CD4-positive, alpha-beta T cell treated with Interleukin-17A for 4 hours (primary cell): ENCODE data around the gene TBC1D16.
"Not testable (repeated sequence)": the region's sequence is repeated elsewhere in the genome, so short reads cannot be mapped to it uniquely, and the experiment has no call there.

Experiments
- DNase-seq: peaks from one replicate; pipeline ENCODE4 v3.0.0-alpha.2; 2020; ENCODE audit warnings: mixed read lengths

The TBC1D16 gene

DNA sequence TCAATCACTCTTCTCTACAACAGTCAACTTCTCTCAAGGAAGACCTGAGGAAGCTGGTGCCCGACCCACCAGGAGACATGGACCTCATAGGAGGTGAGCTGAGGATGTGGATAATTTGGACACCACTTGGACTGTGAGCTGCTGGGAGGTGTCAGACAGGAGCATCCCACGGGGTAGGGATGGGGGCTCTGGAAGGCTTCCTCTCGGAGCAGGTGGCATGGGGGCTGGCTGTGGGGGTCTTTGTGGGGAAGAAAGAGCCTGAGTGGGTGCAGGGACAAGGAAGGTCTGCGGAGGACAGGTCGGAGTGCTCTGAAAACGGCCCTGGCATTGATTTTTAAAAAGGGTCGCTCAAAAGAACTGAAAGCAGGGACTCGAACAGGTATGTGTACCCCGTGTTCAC lies 64.0 kb downstream of the TBC1D16 start:
- no peak for DNase-seq

DNA sequence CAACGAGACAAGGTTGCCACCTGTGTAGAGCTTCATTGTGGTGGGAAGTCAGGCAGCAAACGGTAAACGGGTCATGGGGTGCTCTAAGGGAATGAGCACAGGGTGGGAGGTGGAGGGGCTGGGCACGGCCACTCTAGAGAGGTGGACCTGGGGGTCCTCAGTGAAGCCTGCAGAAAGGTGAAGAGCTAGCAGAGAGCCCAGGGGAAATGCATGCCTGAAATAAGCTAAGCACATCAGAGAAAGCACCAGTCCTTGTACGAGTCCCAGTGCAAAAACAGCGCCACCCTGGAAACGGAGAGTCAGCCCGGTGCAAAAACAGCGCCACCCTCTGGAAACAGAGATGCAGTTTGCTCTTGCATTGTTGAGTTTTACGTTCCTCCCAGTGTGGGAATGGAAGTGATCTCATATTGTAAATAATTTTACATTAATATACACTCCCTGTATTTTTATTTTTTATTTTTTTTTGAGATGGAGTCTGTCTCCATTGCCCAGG lies 65.0 kb downstream of the TBC1D16 start:
- DNase-seq: peak; percentile 48

DNA sequence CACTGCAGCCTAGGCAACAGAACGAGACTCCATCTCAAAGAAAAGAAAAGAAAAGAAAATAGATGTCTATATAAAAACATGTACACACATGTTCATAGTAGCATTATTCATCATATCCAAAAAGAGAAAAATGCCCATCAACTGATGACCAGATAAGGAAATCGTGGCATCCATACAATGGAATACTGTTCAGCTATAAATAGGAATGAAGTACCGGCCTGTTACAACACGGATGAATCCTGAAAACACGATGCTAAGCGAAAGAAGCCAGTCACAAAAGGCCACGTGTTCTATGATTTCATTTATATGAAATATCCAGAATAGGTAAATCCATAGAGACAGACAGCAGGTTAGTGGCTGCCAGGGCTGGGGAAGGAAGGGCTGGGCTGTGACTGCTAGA lies 65.8 kb downstream of the TBC1D16 start:
- no peak for DNase-seq

DNA sequence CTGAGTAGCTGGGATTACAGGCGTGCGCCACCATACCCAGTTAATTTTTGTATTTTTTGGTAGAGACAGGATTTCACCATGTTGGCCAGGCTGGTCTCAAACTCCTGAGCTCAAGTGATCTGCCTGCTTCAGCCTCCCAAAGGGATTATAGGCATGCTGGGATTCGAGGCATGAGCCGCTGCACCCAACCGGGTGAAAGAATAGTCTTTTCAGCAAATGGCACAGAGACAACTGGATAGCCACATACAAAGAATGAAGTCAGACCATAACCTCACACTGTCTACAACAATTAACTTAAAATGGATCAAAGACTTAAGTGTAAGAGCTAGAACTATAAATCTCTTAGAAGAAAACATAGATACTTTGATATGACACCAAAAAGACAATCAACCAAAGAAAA lies 67.6 kb downstream of the TBC1D16 start:
- no peak for DNase-seq

DNA sequence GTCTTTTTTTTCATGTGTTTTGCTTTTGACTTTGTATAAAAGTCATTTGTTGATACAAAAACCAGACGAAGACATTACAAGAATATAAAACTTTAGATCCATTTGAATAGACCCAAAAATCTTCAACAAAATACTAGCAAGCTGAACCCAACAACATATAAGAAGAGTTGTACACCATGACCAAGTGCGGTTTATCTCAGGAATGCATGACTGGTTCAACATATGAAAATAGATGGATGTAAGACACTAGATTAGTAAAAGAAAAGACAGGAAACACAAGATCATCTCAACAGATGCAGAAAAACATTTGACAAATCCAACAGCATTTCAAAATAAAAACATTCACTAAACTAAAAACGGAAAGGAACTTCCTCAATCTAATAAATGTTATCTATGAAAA lies 69.0 kb downstream of the TBC1D16 start:
- no peak for DNase-seq

DNA sequence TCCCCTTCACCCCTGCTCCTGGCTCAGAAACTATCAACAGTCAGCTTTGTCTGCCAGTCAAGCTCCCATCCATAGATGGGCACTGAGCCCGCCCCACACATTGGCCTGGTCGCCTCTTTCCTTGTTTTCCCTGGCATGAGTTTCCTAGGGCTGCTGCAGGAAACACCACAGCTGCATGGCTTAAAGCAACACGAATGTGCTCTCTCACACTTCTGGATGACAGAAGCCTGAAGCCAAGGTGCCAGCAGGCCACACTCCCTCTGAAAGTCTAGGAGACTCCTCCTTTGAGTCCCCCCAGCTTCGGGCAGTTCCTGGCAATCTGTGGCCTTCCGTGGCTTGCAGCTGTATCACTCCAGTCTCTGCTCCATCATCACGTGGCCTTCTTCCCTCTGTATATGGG lies 69.9 kb downstream of the TBC1D16 start:
- DNase-seq: no peak

DNA sequence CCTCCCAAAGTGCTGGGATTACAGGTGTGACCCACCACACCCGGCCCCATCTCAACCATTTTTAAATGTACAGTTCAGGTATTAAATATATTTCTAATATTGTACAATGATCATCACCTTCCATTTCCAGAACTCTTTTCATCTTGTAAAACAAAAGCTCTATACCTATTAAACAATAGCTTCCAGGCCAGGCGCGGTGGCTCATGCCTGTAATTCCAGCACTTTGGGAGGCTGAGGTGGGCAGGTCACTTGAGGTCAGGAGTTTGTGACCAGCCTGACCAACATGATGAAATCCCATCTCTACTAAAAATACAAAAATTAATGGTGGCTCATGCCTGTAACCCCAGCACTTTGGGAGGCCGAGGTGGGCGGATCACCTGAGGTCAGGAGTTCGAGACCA lies 73.2 kb downstream of the TBC1D16 start:
- not testable (repeated sequence) for DNase-seq

DNA sequence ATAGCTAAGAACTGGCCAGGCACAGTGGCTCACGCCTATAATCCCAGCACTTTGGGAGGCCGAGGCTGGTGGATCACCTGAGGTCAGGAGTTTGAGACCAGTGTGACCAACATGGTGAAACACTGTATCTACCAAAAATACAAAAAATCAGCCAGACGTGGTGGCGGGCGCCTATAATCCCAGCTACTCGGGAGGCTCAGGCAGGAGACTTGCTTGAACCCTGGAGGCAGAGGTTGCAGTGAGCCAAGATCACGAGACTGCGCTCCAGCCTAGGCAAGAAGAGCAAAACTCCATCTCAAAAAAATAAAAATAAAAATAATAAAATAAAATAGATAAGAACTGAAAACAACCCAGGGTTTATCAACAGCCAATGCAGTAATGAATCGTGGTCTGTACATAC lies 74.1 kb downstream of the TBC1D16 start:
- not testable (repeated sequence) for DNase-seq

DNA sequence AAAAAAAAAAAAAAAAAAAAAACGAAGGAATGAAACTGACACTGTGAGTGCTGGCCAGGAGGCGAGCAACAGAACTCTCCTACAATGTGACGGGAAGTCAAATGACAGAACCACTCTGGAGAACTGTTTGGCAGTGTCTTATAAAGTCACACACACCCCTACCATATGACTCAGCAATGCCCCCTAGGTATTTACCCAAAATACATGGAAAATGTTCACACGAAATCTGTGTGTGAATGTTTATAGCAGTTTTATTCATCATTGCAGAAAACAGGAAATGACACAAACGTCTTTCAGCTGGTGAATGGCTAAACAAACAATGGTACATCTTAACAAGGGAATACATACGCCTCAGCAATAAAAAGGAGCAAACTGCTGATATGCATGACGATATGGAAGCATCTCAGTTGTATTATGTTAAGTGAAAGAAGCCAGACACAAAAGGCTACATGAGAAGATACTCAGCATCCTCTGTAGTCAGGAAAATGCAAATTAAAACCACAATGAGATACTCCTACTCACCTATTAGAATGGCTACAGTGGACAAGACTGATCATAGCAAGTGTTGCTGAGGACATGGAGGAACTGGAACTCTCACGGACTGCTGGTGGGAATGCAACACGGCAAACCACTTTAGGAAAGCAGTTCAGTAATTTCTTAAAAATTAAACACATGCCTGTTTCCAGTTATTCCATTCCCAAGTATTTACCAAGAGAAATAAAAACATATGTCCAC lies 74.7 kb downstream of the TBC1D16 start:
- no peak for DNase-seq

DNA sequence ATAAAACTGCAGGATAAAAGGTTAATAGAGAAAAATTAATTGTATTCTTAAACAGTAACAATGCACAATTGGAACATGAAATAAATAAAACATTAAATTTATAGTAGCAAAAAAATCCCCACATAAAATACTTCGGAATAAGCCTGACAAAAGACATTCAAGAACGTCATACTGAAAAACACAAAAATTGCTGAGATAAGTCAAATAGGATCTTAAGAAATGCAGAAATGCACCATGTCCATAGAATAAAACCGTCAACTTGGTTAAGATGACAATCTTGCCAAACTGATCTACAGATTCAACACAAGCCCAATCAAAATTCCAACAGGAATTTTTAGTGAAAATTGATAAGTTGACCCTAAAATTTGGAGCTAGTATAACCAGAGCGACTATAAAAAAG lies 76.6 kb downstream of the TBC1D16 start:
- DNase-seq: no peak

DNA sequence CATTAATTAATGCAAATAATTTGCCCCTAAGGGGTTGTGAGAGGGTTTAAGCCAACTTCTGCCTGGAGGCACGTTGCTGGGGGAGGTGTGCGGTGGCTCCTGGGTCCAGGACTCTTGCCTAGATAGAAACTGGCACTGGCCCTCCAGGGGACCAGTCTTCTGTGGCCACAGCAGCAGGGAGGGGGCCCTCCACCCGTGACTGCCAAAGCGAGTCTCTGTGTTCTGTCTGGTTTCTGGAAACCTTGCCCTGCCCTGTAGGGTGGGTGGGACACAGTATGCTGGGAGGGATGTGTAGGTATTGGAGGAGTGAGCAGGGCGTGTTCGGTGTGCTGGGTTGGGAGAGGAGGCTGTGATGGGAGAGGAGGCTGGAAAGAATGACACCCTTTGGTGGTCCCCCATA lies 78.8 kb downstream of the TBC1D16 start:
- no peak for DNase-seq

DNA sequence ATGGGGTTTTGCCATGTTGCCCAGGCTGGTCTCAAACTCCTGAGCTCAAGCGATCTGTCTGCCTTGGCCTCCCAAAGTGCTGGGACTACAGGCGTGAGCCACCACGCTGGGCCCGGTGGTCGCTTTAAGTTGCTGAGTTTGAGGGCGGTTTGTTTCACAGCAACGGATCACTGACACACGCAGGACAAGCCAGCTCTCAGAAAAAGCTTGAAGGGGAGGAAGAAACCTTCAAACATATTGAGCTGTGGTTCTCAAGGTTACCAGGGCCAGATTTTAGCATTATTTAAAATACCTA lies 79.3 kb downstream of the TBC1D16 start:
- not testable (repeated sequence) for DNase-seq

DNA sequence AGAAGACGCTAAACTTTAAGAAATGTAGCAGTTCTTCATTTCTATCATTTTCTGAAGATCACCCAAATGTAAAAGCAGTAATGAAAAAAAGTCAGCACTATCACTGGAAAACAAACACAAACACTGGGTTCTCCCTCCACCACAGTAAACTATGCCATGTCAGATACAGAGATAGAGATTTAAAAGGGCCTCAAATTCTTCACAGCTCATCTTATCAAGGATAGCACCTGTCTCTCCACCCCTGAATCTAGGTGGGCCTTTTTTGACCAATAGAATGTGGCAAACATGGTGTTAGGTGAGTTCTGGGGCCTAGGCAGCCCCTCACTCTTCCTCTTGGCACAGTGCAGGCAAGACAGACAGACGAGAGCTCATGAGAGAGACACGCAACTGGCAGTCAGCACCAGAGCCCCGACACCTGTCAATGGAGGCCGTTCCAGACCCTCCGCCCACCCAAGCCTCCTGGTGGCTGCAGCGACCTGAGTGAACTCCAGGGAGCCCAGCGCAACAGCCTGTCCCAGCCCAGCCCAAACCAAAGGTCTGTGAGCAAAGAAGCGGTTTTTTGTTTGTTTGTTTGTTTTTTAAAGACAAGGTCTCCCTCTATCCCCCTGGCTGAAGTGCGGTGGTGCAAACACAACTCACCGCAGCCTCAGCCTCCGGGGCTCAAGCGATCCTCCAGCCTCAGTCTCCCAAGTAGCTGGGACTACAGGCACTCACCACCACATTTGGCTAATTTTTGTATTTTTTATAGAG lies 79.8 kb downstream of the TBC1D16 start:
- DNase-seq: no peak

DNA sequence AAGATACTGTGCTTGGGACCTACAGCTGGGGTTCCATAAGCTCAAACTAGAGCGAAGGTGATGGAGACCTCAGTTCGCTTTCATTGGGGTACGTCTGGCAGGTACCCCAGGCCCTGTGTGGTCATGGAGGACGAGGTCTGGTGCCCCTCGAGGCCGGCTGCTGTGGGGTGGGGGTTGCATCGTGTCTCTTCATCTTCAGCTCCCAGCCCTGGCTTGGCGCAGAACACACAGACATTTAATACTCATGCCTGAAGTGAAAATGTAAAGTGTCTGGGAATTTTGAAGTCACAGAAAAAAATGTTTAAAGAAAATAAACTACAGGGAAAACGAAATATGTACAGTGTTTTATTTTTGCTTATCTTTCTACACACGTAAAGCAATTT lies 80.5 kb downstream of the TBC1D16 start:
- DNase-seq: no peak

DNA sequence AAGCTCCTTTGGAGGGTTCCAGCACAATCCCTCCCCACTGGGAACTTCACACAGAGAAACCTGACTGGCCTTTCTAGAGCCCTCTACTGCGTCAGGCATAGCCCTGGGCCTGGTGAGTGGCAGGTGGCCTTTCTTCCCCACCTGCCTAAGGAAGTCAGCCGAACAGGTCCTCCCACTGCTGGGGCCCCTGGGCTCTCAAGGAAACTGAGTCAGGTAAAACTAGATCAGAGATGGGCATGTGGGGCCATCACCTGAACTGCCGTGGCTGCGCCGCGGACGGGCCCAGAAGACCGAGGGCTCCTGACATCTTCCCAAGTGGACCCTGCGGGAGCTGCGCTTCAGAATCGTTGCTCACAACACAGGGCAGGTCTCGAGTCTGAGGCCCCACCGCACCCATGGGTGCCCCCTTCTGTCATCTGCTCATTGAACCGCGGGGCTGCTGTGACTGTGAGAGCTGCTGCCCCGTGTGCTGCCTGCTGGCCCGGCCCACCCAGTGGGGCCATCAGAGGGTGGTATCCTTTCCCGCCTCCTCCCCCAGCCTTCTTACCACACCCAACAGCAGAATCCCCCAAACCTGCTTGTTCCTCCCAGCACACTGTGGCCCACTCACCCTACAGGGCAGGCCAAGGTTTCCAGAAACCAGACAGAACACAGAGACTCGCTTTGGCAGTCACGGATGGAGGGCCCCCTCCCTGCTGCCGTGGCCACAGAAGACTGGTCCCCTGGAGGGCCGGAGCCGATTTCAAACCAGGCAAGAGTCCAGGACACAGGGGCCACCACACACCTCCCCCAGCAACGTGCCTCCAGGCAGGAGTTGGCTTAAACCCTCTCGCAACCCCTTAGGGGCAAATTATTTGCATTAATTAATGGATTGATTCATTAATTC lies 81.1 kb downstream of the TBC1D16 start:
- DNase-seq: no peak

DNA sequence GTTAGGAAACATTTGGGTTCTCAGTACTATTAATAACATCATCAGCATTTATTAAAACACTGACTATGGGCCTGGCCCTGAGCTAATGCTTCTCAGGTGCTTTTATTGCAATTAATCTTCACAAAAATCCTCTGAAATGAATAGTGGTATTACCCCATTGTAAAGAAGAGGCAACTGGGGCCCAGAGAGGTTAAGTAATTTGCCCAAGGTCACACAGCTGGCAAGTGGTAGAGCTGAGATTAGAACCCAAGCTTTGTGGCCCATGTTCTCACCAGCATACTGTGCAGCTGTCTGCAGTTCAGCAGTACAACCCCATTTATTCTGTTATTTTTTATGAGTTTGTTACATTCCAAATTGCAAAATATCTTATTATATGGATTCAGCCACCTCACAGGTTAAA lies 82.3 kb downstream of the TBC1D16 start:
- DNase-seq: no peak

DNA sequence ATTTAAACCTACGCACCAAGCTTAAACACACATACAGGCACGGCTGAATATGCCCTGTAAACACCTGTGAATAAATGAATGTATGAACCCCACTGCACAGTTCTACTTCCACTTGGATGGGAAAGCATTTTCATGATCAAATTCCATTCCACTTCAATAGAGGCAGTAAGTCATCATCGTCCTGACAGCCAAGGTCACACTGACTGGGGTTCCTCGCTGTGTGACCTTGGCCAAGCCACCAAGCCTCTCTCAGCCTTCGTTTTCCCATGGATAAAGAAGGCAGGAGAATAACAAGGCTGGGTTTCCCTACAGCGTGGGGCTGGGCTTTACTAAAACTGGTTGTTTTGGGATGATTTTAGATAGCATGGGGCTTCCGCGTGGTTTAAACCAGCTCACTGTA lies 82.8 kb downstream of the TBC1D16 start:
- DNase-seq: no peak

DNA sequence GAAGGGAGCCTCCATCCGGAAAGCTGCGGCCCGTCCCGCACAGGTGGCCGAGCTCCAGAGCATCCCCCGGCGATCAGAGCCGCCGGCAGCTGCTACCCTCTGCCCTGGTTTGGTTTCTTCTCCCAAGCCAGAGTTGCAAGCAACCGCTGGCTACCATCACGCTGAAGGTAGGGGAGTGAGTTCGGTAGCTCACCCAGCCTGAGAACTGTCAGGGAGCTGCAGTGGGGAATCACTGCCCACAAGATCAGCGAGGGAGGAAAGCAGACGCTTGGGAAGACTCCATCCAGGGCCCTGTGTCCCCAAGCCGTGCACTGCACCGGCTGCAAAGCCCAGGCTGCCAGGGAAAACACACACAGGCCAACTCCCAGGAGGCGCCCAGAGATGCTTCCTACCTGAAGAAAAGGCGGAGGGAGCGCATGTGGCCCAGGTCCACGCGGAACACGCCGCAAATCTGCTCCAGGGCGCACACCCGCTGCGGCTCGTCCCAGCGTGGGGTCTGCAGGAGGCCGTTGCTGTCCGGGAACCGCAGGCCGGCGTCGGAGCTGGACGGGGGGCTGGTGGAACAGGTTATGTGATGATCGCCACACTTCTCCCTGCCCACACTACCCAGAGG lies 83.3 kb downstream of the TBC1D16 start:
- DNase-seq: no peak

DNA sequence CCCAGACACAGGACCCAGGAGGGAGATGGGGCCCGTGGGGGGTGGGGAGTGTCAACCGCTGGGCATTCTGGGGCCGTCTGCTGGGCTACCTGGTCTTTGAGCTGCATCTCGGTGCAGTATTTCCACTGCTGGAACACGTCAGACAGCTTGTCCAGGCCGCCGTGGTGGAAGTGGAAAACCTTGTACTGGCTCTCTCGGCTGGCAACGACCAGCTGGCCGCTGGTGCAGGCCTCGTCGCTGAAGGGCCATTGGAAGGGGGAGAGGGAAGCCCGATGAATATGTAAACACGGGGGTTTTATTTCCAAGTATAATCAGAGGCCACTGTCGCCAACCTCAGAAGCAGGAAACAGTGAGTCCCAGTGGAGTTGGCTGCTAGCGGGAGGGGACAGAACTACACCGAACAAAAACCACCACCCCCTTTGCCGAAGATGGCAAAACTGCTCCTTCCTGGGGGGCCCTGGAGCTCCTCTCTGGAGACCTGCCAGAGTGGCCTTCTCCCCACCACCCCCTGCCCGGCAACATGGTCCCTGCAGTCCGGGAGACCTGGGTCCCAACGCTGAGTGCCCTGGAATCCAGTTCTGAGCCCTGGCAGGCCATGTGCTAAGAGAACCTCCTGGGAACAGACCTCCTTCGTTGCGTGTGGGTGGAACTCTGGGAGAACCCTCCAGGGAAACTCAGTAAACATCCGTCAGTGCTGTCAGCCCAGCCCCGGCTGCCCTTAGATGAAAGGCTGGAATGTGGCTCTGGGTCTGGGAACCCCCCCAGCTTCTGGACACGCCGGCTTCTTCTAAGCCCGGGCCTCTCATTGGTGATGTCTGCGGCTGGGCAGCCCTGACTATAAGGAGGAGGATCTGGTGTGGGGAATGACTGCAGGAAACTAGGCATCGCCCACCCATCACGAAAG lies 84.1 kb downstream of the TBC1D16 start:
- DNase-seq: no peak

DNA sequence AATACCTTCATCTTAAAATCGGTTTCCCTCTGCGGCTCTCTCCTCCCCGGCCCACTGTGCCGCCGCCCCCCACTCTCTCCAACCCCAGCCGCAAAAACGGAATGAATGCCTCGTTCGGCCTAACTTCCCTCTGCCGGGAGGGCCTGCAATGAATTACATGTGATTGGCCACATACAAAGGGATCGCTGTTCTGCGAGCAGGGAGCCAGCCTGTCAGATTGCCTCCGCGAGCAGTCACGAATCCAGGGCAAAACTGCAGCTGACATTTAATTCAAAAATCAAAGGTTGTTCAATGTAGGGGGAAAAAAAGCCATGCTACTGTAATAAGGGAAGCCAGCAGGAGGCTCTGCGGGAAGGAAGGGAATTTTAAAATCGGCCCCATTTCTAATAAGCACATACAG lies 84.9 kb downstream of the TBC1D16 start:
- no peak for DNase-seq

DNA sequence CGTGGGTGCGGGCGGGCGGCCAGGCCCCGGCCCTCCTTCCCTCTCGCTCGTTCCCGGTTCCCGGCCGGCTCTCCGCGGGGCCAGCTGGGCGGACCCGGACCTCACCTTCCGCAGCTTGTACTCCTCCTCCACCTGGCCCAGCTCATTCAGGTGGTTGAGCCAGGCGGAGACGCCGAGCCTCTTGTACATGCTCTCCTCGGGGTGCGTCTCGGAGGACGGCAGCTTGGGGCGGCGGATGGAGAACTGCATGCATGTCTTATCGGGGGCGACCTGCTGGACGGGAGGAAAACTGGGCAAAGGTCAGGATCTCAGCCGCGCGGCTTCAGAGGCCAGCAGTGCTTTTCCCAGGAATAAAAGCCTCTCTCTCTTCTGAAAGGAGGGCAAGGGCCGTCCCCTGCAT lies 85.4 kb downstream of the TBC1D16 start:
- no peak for DNase-seq

DNA sequence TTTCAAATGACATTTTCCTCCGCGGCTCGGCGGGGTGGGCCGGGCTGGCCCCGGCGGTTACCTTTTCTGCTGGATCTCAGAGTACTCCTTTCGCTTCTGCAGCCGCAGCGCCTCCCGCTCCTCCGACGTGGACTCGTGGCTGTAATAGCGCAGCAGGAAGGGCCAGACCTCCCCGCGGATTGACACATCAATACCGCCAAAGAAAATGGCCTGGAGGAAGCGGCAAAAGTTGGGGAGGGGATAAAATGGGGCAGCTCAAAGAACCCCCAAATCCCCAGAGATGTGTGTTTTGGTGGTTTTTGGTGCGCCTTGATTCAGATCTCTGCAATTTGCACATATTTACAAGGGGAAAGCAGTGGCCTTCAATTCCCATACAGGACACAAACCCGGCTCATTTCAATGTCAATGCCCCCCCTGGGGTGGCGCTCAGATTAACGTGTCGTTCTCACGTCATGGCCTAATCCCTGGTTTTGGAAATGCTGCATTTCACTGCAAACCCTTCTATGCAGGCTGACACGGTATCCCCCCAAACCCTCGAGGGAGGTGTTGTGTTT lies 85.9 kb downstream of the TBC1D16 start:
- DNase-seq: no peak
